Measurements from ENCODE around the gene PARD6A.

DNA sequence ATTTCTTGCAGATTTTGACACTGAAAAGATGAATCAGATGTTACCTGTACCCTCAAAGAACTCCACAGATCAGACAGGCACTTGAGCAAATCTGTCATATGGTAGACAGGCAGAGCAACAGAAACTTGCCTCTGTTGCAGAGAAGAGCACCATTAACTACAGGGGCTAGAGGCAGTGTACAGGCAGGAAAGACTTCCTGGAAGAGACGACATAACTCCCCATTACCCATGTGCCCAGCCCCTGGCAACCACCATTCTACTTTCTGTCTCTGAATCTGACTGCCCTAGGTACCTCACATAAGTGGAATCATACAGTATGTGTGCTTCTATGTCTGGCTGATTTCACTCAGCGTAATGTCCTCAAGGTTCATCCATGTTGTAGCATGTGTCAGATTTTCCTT, 42.9 kb downstream of the PARD6A start:
- TF ChIP-seq CTCF (optimal IDR thresholded peaks at IDR 0.05 in 1 of 3, IDR thresholded peaks at IDR 0.05 in 1 of 3, conservative IDR thresholded peaks at IDR 0.05 in 1 of 3; ENCODE audit: extremely low read depth in 1 of 3, insufficient read depth in 2 of 3, low read length in 3 of 3) = no peak
- TF ChIP-seq EZH2 (IDR thresholded peaks at IDR 0.05; ENCODE audit: low read length) = no peak

Data from keratinocyte (primary cell).